NCI-H82 (cell line): Measurements from ENCODE around the gene HMCN2.
"Not testable (repeated sequence)": the region's sequence is repeated elsewhere in the genome, so short reads cannot be mapped to it uniquely, and the experiment has no call there.

Source experiments
- DNase-seq: peaks from one replicate; lab custom pipeline; 2025; lab: John Stamatoyannopoulos, UW

The HMCN2 gene

GRCh38 chr9:130333041-130333711, 67.6 kb downstream of the HMCN2 start:
- DNase-seq, result peak; percentile 71

GRCh38 chr9:130333712-130334062, 68.1 kb downstream of the HMCN2 start:
- DNase-seq, result no peak

DNA sequence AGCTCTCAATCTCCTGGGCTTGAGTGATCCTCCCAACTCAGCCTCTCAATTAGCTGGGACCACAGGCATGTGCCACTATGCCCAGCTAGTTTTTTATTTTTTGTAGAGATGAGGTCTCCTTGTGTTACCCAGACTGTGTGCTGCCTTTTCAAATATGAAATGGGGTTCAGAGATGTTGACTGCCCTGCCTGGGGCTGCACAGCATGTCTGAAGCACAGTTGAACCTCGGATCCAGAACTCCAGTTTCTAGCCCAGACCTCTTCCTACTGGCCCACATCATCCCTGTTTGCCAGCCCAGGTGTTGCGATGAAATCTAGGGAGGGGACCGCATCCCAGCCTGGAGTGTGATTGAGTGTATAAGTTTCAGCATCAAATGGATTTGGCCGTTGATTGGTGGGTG, 69.4 kb downstream of the HMCN2 start:
- no peak for DNase-seq

DNA sequence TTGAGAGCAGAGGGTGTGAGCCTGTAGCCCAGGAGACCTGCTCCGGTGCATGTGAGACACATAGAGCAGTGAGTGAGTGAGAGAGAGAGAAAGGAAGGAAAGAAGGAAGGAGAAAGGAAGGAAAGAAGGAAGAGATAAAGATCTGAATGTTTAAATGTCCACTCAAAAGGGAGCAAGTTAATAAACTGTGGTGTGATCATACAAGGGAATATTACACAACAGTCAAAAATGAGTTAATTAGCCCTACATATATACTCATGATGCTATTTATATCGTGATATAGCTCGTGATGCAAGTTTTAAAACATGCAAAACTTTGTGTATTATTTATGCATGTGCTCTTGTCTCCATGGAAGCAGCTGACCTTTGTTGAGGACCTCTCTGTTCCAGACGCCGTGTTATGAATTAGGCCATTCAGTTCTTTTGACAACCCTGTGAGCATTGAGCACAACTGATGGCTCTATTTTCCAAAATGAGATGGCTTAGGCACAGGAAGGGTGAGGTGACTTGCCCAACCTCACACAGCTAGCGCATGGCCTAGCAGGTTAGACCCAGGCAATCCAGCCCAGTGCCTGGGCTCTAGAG, 70.6 kb downstream of the HMCN2 start:
- no peak for DNase-seq

- no peak for DNase-seq
Measured at GRCh38 chr9:130336885-130337284, 71.3 kb downstream of the HMCN2 start.

DNA sequence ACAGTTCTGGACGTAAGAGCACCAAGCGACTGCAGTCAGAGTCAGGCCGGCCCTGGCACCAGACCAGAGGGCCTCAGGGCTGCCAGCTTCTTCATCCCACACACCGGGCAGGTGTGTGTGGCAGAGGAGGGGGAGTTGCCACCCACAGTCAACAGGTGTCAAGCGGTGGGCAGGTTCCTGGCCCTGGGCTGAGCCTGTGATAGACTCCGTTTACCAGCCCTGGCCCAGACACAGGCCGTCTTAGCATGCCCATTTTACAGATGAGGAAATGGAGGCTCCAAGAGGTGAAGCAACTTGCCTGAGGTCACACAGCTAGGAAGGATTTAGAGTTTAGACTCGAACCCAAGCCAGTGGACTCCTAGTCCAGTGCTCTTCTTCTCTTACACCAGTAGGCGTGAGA, 71.8 kb downstream of the HMCN2 start:
- DNase-seq, result no peak

DNA sequence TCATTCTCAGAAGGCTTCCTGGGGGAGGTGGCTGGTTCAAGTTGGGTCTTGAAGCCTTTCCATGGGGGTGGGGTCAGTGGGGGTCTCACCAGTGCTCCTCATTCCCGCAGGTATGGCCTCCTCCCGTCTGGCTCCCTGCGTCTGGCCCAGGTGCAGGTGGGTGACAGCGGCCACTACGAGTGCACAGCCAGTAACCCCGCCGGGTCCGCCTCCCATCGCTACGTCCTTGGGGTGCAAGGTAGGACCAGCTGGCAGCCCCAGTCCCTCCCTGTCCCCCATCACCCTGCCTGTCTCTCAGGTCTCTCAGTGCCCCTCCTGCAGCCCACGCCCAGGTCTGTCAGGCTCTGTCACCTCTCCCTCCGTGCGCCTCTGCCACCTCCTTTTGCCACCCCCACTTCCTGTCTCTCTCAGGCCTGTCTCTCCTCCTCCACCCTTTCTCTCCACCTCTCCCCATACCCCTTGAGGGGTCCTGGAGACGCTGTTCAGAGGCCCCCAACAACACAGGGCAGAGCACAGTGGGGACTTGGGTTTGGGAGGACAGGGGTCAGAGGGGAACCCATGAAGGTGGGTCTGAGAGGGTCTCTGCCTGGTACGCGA, 72.3 kb downstream of the HMCN2 start:
- no peak for DNase-seq

DNA sequence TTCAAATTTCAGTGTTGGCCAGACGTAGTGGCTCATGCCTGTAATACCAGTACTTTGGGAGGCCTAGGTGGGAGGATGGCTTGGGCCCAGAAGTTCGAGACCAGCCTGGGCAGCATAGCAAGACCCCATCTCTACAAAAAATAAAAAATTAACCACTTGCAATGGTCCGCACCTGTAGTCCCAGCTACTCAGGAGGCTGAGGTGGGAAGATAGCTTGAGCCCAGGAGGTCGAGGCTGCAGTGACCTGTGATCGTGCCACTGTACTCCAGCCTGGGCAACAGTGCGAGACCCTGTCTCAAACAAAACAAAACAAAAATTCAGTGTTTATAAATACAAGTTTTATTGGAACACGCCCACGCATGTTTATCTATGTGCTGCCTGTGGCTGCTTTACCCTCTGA, 73.3 kb downstream of the HMCN2 start:
- not testable (repeated sequence) for DNase-seq

- no peak for DNase-seq
Measured at GRCh38 chr9:130339306-130339705, 73.7 kb downstream of the HMCN2 start.

GRCh38 chr9:130340011-130340410, 74.5 kb downstream of the HMCN2 start:
- no peak for DNase-seq

GRCh38 chr9:130340557-130340956, 75.0 kb downstream of the HMCN2 start:
- not testable (repeated sequence) for DNase-seq

GRCh38 chr9:130341128-130341527, 75.6 kb downstream of the HMCN2 start:
- DNase-seq, result no peak

DNA sequence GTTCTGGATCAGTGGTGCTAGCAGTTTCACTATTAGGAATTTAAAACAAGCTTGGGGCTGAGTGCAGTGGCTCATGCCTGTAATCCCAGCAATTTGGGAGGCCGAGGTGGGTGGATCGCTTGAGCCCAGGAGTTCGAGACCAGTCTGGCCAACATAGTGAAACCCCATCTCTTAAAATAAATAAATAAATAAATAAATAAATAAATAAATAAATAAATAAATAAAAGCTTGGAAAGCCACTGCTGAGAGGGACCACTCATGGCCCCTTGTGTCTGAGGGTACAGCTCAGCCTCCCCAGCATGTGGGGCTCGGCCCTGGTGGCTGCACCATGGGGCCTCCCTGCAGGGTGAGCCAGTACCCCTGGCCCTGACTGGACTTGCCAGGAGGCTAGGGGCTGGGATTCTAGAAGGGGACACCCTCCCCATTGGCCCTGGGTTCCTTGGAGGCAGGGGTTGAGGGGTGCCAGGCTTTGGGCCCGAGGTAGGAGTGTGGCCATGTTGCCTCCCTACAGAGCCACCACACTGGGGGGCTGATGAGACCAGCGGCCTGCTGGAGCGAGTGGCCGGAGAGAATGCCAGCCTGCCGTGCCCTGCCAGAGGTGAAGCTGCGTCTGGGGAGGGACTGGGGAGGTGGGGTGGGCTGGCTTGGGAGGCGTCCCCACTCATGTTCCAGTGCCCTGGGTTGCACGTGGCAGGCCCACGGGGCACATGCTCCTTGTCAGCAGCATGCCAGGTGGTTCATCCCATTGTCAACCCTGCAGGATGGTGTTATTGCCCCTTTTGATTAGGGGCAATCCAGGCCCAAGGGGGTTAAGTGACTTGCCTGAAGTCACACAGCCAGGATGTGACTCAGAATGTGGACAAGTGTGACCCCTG, 76.5 kb downstream of the HMCN2 start:
- no peak for DNase-seq

GRCh38 chr9:130342714-130343085, 77.1 kb downstream of the HMCN2 start:
- DNase-seq, result no peak

GRCh38 chr9:130343445-130343918, 77.9 kb downstream of the HMCN2 start:
- DNase-seq, result peak; percentile 59

DNA sequence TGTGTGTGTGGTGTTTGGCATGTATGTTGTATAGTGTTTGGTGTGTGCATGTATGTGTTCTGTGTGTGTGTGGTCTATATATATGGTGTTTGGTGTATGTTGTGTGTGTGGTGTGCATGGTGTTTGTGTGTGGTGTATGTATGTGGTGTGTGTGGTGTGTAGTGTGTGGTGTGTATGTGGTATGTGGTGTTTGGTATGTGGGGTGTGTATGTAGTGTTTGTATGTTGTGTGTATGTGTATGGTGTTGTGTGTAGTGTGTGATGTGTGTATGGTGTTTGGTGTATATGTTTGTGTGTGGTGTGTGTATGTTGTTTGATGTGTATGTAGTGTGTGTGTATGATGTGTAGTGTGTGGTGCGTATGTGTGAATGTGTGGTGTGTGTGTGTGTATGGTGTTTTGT, 78.8 kb downstream of the HMCN2 start:
- no peak for DNase-seq

DNA sequence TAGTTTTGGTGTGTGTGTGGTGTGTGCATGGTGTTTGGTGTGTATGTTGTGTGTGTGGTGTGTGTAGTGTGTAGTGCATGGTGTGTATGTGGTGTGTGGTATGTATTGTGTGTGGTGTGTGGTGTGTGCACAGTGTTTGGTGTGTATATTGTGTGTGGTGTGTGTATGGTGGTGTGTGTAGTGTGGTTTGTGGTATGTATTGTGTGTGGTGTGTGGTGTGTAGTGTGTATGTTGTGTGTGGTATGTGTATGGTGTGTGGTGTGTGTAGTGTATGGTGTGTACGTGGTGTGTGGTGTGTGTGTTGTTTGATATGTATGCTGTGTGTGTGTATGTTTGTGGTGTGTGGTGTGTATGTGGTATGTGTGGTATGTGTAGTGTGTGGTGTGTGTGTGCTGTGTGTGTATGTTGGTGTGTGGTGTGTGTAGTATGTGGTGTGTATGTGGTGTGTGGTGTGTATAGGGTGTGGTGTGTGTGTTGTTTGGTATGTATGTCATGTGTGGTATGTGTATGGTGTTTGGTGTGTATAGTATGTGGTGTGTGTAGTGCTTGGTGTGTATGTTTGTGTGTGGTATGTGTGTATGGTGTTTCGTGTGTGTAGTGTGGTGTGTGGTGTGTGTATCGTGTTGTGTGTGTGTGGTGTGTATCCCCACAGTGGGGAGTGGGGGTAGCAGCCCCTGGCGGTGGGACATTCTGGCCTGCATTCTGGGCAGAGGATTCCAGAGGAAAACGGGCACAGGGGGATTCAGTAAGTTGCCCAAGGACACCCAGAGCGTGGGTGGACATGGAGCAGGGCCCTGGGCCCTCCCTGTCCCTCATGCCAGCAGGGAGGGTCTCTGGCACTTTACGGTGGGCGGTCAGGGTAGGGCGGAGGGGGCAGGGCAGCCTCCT, 79.7 kb downstream of the HMCN2 start:
- DNase-seq, result no peak

DNA sequence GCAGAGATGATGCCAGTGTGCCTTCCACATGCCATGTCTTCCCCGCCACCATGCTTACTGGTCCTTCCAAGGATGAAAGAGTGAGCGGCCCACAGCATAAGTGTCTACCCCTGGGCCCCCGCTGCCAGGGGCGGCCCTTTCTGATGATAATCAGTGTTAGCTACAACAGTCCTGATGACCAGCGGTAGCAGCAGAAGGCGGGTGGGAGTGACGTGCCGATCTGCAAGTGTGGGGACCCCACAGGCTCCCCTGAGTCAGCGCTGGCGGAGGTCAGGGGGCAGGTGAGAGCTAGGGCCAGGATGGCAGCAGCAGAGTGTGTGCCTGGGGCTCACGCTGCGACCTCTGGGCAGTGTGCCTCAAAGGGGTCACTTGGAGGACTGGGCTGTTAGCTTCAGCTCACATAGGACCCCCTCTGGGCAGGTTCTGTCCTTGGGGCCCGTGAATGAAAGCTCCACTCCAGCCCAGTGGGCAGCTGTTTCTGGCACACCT, 80.4 kb downstream of the HMCN2 start:
- no peak for DNase-seq

DNA sequence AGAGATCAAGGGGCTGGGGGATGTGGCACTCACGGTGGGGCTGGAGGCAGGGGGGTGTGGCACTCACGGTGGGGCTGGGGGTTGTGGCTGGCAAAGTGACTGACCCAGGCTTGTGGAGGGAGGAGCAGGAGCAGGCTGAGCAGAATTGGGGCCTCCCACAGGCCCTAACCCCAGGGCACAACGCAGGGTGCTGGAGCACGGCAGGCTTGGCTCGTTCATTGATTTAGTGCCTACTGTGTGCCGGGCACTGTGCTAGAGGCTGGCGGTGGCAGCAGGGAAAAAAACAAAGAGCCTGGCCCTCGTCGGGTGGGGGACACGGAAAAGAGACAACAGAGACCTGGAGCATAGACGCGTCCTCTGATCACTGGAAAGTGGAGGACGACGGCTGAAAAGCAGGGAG, 80.9 kb downstream of the HMCN2 start:
- no peak for DNase-seq

- DNase-seq, result no peak
Measured at GRCh38 chr9:130347036-130347435, 81.5 kb downstream of the HMCN2 start.

DNA sequence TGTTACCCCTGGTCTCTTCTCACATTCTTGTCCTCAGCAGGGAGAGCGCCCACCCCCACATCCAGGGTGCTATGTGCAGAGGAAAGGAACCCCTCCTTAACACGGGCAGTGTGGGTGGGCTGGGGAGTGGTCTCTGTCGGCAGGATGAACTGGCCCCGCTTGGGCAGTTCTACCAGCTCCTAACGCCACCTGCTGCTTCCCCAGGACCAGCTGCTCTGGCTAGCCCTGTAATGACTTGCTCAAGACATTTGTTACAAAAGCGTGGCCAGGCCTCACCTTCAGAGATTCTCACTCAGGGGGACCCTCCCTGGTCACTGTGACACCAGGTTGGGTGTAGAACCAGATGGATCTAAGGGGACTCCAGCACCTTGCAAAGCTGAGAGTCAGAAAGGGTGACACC, 82.4 kb downstream of the HMCN2 start:
- DNase-seq, result peak; percentile 16

GRCh38 chr9:130348341-130348740, 82.8 kb downstream of the HMCN2 start:
- DNase-seq, result no peak
